Measurements from ENCODE around the gene LEP. TPM values are rescaled to one million over a fixed set of nuclear protein-coding genes. Genes with fewer than 3 reads are reported as not detected.

Gene LEP
- polyA plus RNA-seq, 1 of the 3 experiments (the other 2 are of a cell fraction) = not detected

- TF ChIP-seq REST (IDR thresholded peaks at IDR 0.05; ENCODE audit: low read depth, low read length) = no peak
These were observed 30.9 kb downstream of the LEP start (continued) for GRCh38 chr7:128271942-128272481.

GRCh38 chr7:128274246-128274883 lies 33.3 kb downstream of the LEP start:
- H3K9me3 ChIP-seq = no peaks in the 10 kb centered on the region
- no peak overlapping the region for H2AFZ ChIP-seq (ENCODE audit: low read depth)
- H4K20me1 ChIP-seq (ENCODE audit: insufficient read depth) = no peaks in the 10 kb centered on the region
- WGBS (ENCODE audit: low lambda C conversion rate) = 69% methylated on average over 4 of the region's 4 CpGs
- no peaks in the 10 kb centered on the region for H3K36me3 ChIP-seq (replicated peaks in 1 of 2; ENCODE audit: control insufficient read depth in 1 of 2, insufficient read depth in 2 of 2, low read length in 1 of 2)
- POLR2A ChIA-PET = no interaction called here
- DNase-seq = no peak
- H3K9ac ChIP-seq = no peak overlapping the region
- no peak overlapping the region for H3K27ac ChIP-seq (ENCODE audit: low read depth in 2 of 2, low read length in 1 of 2)
- TF ChIP-seq RCOR1 (IDR thresholded peaks at IDR 0.05; ENCODE audit: low read length) (no peak), RXRA (IDR thresholded peaks at IDR 0.05; ENCODE audit: borderline replicate concordance, low read depth) (no peak), SIN3A (IDR thresholded peaks at IDR 0.05; ENCODE audit: borderline replicate concordance, low read depth, low read length) (no peak), POLR2AphosphoS5 (IDR thresholded peaks at IDR 0.05; ENCODE audit: low read depth, low read length) (no peak), YY1 (IDR thresholded peaks at IDR 0.05; ENCODE audit: low read depth) (no peak), USF2 (IDR thresholded peaks at IDR 0.05; ENCODE audit: borderline replicate concordance, low read depth, low read length) (no peak), CTCF (IDR thresholded peaks at IDR 0.05) (no peak), EP300 (IDR thresholded peaks at IDR 0.05; ENCODE audit: borderline replicate concordance in 1 of 2, low read depth in 1 of 2, low read length in 1 of 2) (no peak), ELF1 (IDR thresholded peaks at IDR 0.05) (no peak), SMC3 (IDR thresholded peaks at IDR 0.05; ENCODE audit: low read depth, low read length) (no peak), GATA2 (CRISPR knock-in tag; IDR thresholded peaks at IDR 0.05) (no peak), NRF1 (IDR thresholded peaks at IDR 0.05; ENCODE audit: low read depth, low read length) (no peak)
- no peaks in the 10 kb centered on the region for H3K9me2 ChIP-seq
- H3K4me2 ChIP-seq = no peak overlapping the region
- no peaks in the 10 kb centered on the region for H3F3A ChIP-seq (replicated peaks; ENCODE audit: insufficient read depth)
- CTCF ChIA-PET = interaction anchor here (1.2 to 1.8 kb wide), 3 partner anchors 47 to 73 kb away, joined by 3 to 6 read pairs (median 4); no protein-coding TSS in a partner anchor
- H3K4me1 ChIP-seq (ENCODE audit: control insufficient read depth in 1 of 2, insufficient read depth in 2 of 2, low read depth in 1 of 2, low read length in 1 of 2) = no peaks in the 10 kb centered on the region
- no peaks in the 10 kb centered on the region for H3K79me2 ChIP-seq (ENCODE audit: insufficient read depth)
- H3K27me3 ChIP-seq (ENCODE audit: insufficient read depth) = no peaks in the 10 kb centered on the region
- no peak overlapping the region for H3K4me3 ChIP-seq (ENCODE audit: low read depth in 2 of 2, low read length in 1 of 2)

Measured in SK-N-SH (cell line).